ENCODE data around the gene TIMP2. TPM values are rescaled to one million over a fixed set of nuclear protein-coding genes. Genes with fewer than 3 reads are reported as not detected.

Gene TIMP2
- total RNA-seq, result 100 to 1,000 TPM; 187 to 456 (median 339) TPM

DNA sequence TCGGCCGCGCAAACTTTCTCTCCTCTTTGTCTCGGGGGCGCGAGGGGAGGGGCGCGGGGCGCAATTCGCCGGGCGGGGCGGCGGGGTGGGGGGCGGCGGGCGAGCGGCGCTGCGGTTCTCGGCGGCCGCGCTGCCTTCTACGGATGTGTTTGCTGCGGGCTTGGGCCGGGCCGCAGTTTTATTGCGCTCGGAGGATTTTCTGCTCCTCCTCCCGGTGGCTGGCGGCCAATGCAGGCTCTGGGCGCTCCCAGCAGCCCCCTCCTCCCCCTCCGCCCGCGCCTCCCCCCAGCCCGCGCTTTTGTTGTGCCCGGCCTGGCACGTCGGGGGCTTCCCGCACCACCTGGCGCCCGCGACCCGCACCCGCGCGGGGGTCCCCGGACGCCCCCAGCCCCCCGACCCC is at the start of gene TIMP2:
TSS of gene TIMP2 (minus strand) at position 154 of the 400 bp plus-strand sequence. CDS start 299 bp downstream, outside the sequence.
- H3K36me3 ChIP-seq, result no peaks in the 10 kb centered on the region
- H3K27ac ChIP-seq, result peak within 1 kb of the TSS; percentile 82 to 100 (median 96)
- peak; percentile 83 to 89 for DNase-seq (ENCODE audit: low spot score in 2 of 2)
- peak within 1 kb of the TSS; percentile 67 to 98 (median 84) for H3K4me3 ChIP-seq
- no peaks in the 10 kb centered on the region for H3K27me3 ChIP-seq
- 2% methylated on average over 17 of the region's 52 CpGs; no CpG with 5 or more reads in 1 of the 2 donors for WGBS, 2 donors
- no peaks in the 10 kb centered on the region for H3K9me3 ChIP-seq
- peaks cover 0 to 56% (median 35%) of the 10 kb centered on the region in 4 donors for H3K4me1 ChIP-seq
- TF ChIP-seq CTCF (IDR thresholded peaks at IDR 0.05) (peak in 4 of 5 experiments; percentile 7 to 41 (median 28)), POLR2A (IDR thresholded peaks at IDR 0.05) (peak in 1 of 2 donors; percentile 30), EP300 (IDR thresholded peaks at IDR 0.05) (peak in 1 of 2 donors; percentile 91)

DNA sequence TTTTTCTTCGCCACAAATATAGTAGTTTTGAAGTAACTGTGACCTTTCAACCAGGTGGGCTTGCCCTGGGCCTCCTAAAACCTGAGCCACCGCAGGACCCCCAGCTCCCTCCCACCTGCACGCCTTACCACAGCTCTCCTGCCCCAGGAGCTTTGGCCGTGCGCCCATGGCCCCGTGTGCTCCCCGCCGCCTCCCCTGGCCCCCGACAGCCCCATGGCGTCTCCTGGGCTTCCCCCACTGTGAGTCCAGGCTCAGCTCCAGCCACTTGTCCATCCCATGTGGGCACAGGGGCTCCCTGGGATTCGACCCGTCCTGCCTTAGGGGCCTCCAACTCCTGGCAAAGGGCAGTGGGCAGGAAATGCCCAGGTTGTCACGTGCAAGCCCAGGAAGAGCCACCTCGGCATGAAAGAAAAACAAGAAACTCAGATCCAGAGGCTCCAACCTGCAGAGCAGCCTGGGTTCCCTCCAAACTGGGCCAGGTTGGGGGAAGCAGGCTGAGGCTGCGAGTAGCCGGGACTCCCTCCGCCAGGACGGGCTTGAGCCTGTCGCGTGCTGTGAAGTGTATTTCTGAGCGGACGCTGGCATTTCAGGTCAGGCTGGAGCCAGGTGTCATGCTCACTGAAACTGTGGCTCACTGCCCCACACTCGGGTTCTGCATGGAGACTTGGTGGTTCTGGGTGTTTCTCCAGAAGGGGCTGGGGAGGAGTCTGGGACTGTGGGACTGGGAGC is 48.8 kb upstream of the TIMP2 start:
- no peak overlapping the region for H3K4me3 ChIP-seq
- TF ChIP-seq POLR2A (IDR thresholded peaks at IDR 0.05) (no peak), CTCF (IDR thresholded peaks at IDR 0.05) (no peak), EP300 (IDR thresholded peaks at IDR 0.05) (no peak)
- no peak for DNase-seq (ENCODE audit: low spot score in 2 of 2)
- peak overlapping the region in 3 of 4 donors; percentile 73 to 86 (median 83) for H3K27ac ChIP-seq
- 75 to 76% methylated on average over 17 to 23 of the region's 23 CpGs for WGBS, 2 donors
- H3K4me1 ChIP-seq, result peaks cover 0 to 81% (median 50%) of the 10 kb centered on the region in 4 donors
- H3K9me3 ChIP-seq, result no peaks in the 10 kb centered on the region
- peaks cover 0 to 27% (median 0%) of the 10 kb centered on the region in 3 donors for H3K36me3 ChIP-seq
- H3K27me3 ChIP-seq, result no peaks in the 10 kb centered on the region

DNA sequence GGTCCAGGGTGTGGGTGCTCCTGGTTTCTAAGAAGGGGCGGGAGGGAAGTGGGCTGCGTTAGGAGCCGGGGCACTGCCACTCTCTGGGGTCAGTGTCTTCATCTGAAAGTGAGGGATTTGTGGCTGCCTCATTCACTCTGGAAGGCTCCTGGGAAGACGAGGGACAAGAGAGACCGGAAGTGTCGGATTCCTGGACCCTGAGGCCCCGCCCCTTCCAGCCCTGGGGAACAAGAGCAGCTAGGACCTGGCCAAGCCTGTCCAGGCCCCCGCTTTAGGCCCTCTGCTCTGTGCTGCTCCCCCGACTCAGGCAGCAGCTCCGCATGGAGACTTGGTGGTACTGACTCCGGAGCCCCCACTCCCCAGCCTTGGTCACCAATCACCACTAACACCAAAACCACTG is 48.0 kb upstream of the TIMP2 start:
- no peak for TF ChIP-seq CTCF (IDR thresholded peaks at IDR 0.05)
- no peak for TF ChIP-seq EP300 (IDR thresholded peaks at IDR 0.05)
- TF ChIP-seq POLR2A (IDR thresholded peaks at IDR 0.05), result no peak
- Histone ChIP-seq H3K4me1 (peaks cover 0 to 73% (median 42%) of the 10 kb centered on the region in 4 donors), H3K36me3 (peaks cover 0 to 34% (median 0%) of the 10 kb centered on the region in 3 donors), H3K4me3 (no peak overlapping the region), H3K27me3 (no peaks in the 10 kb centered on the region), H3K27ac (peak overlapping the region in 2 of 4 donors; percentile 83 to 86), H3K9me3 (no peaks in the 10 kb centered on the region)
- 63 to 67% methylated on average over 9 to 11 of the region's 11 CpGs for WGBS, 2 donors
- DNase-seq (ENCODE audit: low spot score in 2 of 2), result no peak

DNA sequence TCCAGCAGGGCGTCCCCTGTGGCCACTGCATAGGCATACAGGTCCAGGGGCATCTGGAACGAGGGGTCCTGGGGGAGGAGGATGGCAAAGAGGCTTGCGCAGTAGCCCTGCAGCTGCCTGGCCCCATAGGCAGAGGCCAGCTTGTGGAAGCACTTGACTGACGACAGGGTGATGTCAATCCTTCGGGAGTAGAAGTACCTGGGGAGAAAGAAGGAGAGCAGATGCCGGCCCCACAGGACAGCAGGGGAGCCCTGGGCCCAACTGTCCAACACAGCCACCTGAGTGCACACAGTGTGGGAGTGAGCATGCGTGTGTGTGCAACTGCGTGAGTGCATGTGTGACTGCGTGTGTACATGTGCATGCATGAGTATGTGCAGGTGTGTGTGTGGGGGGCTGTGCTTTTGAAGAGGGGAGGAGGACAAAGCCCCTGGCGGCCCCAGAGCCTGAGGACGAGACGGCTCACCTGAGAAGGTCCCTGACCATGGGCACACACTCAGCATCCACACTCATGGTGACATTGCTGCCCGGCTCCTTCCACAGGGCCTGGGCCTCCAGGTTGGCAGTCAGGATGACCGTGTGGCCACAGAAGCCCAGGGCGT is 47.4 kb upstream of the TIMP2 start:
- WGBS, 2 donors, result 83 to 91% methylated on average over 14 to 15 of the region's 15 CpGs
- Histone ChIP-seq H3K9me3 (no peaks in the 10 kb centered on the region), H3K4me3 (no peak overlapping the region), H3K4me1 (peaks cover 0 to 67% (median 36%) of the 10 kb centered on the region in 4 donors), H3K27ac (peak overlapping the region in 2 of 4 donors; percentile 83 to 86), H3K36me3 (peaks cover 0 to 40% (median 0%) of the 10 kb centered on the region in 3 donors), H3K27me3 (no peaks in the 10 kb centered on the region)
- TF ChIP-seq CTCF (IDR thresholded peaks at IDR 0.05) (no peak), POLR2A (IDR thresholded peaks at IDR 0.05) (no peak), EP300 (IDR thresholded peaks at IDR 0.05) (no peak)
- no peak for DNase-seq (ENCODE audit: low spot score in 2 of 2)

Data from tibial nerve (tissue), 4 donors.